GM08714 (cell line): Measurements from ENCODE around the gene CISTR.

Source experiments
- H3K4me3 ChIP-seq: fragments of 200-500 bp; sonication (Bioruptor generic); 2 replicates; pipeline ENCODE4 v1.5.1; 2014; ENCODE audit warnings: mild to moderate bottlenecking, low read length, inconsistent platforms
- ZNF274 ChIP-seq: IDR thresholded peaks from 2 replicates; pipeline ENCODE4 v1.6.1; 2012; ENCODE audit warnings: mild to moderate bottlenecking, low read depth, low read length

CISTR gene

DNA sequence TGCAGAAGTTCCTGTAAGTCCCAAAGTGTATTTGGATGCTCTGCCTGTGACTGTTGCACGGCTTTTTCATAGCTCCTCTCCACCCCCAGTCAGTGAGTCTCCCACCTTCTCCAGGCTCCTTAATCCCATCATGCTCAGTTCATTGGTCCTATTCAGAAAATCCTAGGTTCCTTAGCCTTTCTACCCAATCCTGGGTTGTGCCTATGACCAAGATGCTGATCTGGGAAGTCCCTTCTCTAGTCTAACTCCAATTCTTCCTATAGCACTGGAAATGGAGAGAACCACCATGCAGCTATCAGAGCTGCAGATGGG, 7.7 kb downstream of the CISTR start:
- H3K4me3 ChIP-seq: no peak overlapping the region
- TF ChIP-seq ZNF274: no peak

DNA sequence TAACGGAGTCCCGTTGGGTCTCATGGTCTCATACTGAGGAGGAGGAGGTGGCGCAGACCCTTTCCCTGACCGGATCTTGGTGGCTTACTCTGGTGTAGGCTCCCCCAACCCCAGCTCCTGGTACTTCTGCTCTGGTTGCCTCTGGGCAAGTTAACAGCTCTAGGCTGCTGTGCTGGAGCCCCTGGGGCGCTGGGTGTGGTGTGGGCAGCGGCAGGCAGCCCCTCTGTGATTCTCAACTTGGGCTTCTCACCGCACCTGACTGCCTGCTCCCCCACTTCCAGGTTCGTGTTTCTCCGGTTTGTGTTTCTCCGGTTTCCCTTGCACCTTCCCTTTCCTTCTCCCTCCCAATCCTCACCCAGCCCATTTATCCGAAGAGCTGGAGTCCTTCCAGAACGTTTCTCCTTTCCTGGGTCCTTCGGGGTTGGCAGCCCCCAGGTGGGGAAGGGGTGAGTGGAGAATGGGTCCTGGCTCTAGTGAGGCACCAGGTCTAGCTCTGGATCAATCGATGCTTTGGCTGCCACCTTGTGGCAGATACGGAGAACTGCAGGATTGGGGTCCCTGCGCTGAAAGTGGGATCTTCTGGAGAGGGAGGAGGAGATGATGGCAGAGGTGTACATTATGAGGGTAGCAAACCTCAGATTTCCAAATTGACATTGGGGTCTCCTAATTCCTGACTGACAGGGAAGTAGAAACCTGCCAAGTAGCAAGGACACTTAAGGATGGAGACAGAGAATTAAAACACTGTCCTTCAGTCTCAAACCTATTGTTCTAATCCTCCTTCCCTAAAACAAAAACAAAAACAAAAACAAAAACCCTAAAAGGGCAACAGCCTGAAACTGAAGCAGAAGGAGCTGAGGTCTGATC, 8.3 kb downstream of the CISTR start:
- TF ChIP-seq ZNF274: no peak
- H3K4me3 ChIP-seq: no peak overlapping the region

DNA sequence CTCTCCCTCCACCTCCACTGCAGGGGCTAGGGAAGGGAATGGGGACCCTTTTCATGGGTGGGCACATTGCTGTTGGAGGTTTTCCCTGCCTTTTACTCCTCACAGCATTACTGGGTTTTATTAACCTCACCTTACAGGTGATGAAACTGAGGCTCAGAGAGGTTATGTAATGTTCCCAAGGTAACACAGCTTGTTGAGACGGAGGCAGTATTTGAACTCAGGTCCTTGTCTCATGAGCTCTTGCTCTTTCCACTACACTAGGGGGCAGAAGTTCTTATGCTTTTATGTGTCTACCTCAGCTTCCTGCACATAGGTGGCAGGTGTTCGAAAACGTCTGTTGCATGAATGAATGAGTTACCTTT, 11.7 kb downstream of the CISTR start:
- no peak overlapping the region for H3K4me3 ChIP-seq
- no peak for TF ChIP-seq ZNF274

DNA sequence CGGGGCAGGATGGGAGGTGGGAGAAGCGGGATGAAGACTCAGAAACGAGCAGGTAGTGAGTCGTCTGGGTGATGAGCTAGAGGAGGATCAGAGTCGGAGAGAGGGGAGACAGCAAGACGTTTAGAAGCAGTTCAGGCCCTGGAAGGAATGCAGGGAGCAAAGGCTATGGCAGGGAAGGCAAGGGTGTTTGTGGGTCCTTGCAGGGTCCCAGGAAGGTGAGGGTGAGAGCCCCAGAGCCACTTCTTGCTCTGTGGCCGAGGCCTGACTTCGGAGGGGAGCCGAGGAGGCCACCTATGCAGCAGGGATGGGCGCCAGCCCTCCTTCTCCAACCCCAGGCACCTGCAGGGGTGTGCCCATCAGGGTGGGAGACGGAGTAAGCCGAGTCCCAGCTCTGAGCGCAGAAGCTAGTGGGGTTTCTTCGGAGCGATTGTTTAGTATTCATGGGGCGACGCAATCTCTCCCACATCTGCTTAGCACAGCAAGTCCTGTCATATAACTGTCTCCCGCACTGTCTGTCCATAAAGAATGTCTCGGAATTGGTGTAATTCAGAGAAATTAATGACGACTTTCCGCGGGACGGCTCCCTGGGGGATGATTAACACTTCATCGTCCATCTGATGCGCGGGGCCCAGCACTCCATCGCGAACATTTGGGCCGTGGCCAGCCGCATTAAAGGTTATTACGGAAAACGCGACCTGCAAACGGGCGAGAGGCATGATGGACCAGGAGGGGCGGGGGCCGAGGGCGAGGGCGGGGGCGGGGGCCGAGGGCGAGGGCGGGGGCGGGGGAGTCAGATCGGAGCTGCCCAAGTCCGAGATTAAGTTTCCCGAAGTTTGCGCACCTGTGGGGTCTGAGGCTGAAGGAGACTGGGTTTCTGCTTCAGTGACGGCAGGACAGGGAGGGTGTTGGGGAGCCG, 12.3 kb downstream of the CISTR start:
- TF ChIP-seq ZNF274: no peak
- H3K4me3 ChIP-seq: no peak overlapping the region

DNA sequence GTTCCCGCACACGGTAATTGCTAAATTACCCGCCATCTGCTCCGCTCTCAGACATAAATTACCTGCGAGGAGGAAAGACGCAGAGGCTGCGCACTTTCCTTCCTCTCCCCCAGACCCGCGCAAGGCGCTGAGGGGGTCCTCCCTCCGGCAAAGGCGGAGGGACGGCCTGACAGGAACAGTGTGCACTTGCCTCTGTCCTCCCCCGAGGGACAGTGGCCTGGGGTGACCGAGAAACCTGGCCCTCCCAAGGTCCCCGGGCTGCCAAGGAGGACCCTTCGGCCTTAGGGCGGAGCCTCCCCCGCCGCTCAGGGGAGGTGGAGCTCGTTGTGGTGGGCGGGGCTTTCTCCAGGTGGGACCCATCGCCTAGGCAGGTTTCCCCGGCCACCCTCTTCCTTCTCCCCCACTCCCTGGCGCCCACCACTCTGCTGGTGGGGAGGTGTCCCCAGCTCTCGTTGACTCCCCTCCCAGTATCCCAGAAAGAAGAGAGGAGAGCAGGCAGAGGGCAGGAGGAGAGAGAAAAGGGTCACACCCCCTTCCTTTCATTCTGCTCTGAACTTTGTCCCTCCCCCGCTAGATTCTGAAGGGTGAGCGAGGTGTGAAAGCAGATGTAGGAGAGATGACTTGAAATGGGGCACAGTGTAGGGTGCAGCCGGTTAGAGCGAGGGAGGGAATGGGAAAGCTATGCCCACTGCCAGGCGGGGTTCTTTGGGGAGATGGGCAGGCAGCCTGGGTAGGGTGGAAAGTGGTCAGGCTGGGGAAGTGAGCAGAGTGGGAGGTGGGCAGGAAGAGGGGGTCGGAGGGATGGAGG, 13.2 kb downstream of the CISTR start:
- no peak overlapping the region for H3K4me3 ChIP-seq
- TF ChIP-seq ZNF274: no peak

DNA sequence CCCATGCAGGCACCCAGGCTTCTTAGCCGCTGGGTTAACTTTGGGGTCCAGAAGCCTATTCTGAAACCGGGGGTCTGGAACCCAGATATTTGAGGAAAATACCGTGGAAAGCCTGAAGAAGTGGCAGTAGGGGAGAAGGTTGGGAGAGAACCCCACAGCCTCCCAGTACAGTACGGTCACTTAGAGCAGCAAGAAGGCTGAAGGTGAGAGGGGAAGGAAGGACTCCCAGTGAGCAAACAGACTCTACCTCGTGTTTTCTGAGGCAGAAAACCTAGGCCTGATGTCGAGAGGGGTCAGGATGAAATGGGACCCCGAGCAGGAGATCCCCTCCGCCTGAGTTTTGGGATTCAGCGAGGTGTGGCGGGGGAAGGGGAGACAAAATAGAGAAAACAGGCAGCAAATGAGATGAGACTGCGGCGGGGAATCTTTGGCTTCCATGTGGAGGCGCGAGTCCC, 13.8 kb downstream of the CISTR start:
- no peak overlapping the region for H3K4me3 ChIP-seq
- no peak for TF ChIP-seq ZNF274

DNA sequence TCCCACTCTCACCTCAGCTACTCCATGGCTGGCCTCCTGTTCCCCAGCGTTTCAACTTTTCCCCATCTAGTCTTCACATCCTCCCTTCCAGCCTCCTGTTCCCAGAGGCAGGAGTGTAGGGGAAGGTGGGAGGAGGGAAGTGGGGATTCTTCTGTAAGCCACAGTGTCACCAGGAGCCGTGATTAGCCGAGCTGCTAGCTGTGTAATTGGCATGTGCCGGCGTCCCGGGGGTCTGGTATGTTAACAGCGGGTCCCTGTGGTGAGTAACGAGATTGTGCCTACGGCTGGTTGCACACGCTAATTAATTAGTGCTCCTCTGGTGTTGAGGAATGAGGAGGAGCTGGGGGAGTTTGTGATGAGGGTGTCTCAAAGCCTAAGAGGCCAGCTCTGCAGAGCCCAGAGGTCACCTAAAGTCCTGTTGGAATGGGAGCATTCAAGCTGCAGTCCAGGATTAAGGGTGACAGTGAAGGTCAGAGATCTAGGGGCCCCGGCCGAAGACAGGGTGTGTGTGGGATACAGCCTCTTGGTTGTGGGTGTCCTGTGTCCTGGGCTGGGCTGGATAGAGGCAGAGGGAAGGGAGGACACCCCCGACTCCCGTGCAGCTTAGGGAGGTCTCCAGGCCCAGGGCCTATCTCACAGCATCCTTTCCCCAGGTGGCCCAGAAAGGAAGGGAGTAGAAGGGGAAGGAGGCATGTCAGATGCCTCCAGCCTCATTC, 14.5 kb downstream of the CISTR start:
- no peak for TF ChIP-seq ZNF274
- H3K4me3 ChIP-seq: no peak overlapping the region

DNA sequence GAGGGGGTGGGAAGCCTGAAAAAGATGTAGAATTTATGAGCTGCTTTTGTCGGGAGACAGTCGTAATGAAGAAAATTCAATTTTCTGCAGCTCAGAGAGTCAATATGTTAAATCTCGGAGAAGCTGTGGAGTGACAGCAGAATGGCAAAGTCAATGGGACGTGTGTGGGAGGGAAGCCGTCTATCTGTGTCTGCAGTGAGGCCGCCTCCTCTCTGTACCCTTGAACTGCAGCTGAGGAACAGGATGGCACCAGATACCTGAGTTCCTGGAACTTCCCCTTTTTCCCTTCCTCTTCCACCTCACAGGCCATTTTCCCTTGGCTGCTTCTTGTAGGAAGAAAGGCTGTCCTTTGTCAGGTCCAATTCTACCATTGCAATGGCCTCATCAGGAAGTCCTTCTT, 15.2 kb downstream of the CISTR start:
- TF ChIP-seq ZNF274: no peak
- no peak overlapping the region for H3K4me3 ChIP-seq

DNA sequence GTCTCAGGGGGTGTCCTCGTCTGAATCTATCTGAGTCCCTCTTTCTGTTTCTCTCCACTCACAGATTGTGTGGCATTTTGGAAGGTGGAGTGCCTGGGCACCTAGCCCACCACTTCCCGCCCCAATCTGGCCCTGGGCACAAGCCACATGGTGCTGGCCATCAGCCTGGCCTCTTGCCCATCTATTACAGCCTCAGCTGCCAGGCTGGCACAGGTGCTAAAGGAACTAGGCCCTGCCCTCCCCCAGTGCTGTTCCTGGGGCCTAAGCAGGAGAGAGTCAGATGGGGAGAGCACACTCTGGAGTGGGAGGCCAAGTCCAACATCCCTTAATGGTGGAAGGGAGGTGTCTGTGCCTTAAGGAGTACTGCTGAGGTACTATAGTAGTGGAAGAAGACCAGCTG, 16.2 kb downstream of the CISTR start:
- no peak overlapping the region for H3K4me3 ChIP-seq
- no peak for TF ChIP-seq ZNF274

DNA sequence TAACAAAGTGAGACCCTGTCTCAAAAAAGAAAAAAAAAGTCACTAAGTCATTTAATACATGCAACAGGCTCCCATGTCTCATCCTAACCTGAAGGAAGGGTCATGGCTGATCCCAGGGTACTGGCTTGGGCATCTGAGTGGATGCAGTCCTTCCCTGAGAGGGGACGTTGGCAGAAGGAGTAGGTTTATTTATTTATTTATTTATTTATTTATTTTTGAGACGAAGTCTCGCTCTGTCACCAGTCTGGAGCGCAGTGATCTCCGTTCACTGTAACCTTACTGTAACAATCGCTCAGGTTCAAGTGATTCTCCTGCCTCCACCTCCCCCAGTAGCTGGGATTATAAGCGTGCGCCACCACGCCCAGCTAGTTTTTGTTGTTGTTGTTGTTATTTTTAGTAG, 17.4 kb downstream of the CISTR start:
- TF ChIP-seq ZNF274: no peak
- no peak overlapping the region for H3K4me3 ChIP-seq

DNA sequence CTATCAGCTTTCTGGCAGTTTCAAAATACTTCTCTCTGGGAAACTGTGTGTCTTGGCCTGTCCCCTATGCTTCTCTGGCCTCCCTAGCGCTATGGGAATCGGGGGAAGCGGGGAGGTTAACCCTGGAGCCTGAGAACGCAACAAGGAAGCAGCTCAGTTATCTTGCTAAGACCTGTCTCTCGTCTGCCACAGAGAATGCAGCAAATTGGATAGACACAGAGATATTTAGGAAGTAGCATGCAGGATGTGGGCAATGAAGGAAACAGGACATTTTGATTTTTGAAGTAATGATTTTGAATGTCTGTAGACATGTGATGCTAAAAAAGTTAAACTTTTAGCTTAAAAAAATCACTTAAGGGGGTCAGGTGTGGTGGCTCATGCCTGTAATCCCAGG, 18.0 kb downstream of the CISTR start:
- TF ChIP-seq ZNF274: no peak
- H3K4me3 ChIP-seq: no peak overlapping the region

DNA sequence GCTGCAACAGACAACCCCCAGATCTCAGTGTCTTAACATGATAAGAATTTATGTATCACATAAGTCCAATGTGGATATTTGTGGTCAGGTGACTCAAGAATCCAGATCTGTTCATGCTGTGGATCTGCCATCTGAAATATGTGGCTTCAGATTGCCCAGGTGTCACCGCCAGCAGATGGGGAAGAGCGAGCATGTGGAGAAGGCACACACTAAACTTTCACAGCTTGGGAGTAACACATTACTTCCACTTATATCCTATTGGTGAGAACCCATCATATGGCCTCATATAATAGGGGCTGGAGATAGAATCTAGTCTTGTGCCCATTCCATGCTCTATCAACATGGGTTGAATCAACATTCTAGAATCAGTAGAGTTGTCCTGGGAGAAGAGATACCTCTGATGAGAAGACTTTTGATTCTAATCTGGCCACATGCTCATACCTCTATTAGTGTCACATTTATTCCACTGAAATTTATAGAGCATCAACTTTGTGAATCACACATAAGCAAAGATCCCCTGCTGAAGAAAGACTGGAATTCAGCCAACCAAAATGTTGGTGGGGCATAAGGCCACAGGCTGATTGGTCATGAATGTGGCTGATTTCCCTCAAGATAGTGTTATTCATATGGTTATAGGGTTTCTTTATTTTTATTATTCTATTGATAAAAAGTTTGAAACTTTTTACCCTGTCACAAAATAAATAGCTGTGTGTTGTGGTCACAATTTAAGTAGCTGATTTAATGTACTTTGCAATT, 18.6 kb downstream of the CISTR start:
- TF ChIP-seq ZNF274: no peak
- no peak overlapping the region for H3K4me3 ChIP-seq

DNA sequence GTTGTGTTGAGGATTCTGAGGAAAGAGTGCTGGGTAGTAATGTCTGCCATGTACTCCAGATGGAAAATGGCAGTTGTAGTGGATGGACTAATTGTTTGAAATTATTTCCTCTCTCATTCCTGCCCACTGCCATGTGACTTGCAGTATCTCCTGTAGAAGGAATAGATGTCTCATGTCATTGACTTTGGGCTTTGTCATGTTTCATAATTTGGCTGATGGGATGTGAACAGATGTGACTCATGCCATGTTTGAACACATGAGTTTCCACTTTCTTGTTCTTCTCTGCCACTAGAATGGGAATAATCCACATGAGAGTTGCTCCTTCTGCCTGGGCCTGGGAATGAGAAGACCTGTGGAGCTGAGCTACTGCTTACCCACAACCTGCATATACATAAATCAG, 22.1 kb downstream of the CISTR start:
- no peak overlapping the region for H3K4me3 ChIP-seq

More for the DNA sequence above, 22.1 kb downstream of the CISTR start:
- TF ChIP-seq ZNF274: no peak
